GM10266 (cell line): ENCODE data around the gene TRIP12.

Experiments
- DNase-seq: peaks from one replicate; pipeline ENCODE4 v3.0.0; 2012; ENCODE audit errors: extremely low spot score
- CTCF ChIP-seq: IDR thresholded peaks from 2 replicates; pipeline ENCODE4 v1.5.1; 2012; ENCODE audit warnings: mild to moderate bottlenecking, low read depth; ENCODE audit not compliant: control insufficient read depth, insufficient read depth; ENCODE audit errors: missing control alignments

The TRIP12 gene

GRCh38 chr2:229952256-229952835 is 30.5 kb upstream of the TRIP12 start:
- TF ChIP-seq CTCF = no peak
- no peak for DNase-seq

GRCh38 chr2:229947544-229947943 is 25.7 kb upstream of the TRIP12 start:
- TF ChIP-seq CTCF = no peak
- DNase-seq = peak; percentile 18

- no peak for DNase-seq
- no peak for TF ChIP-seq CTCF
These were observed 24.2 kb upstream of the TRIP12 start for GRCh38 chr2:229945975-229946374.

GRCh38 chr2:229943770-229944449 is 22.1 kb upstream of the TRIP12 start:
- DNase-seq = no peak
- no peak for TF ChIP-seq CTCF

GRCh38 chr2:229943171-229943570 is 21.4 kb upstream of the TRIP12 start:
- DNase-seq = no peak
- TF ChIP-seq CTCF = no peak

- no peak for DNase-seq
- no peak for TF ChIP-seq CTCF
These were observed 20.9 kb upstream of the TRIP12 start for GRCh38 chr2:229942671-229943070.

GRCh38 chr2:229937537-229937936 is 15.7 kb upstream of the TRIP12 start:
- DNase-seq = no peak
- no peak for TF ChIP-seq CTCF
